HepG2 (cell line): ENCODE results near the gene GIMD1. TPM values are rescaled to one million over a fixed set of nuclear protein-coding genes. Genes with fewer than 3 reads are reported as not detected.

Experiments used
- ASH2L ChIP-seq: fragments of 300-600, 200-600 bp; sonication (generic); IDR thresholded peaks from 2 replicates; pipeline ENCODE4 v1.7.0; 2017; ENCODE audit warnings: low read depth, mild to moderate bottlenecking, moderate library complexity, mixed read lengths, low read length; ENCODE audit not compliant: insufficient read length
- ELF1 ChIP-seq: sonication (generic); formaldehyde crosslinking; IDR thresholded peaks from 2 replicates; pipeline ENCODE4 v1.4.0; 2020; ENCODE audit warnings: missing genetic modification reagents
- IRF2 ChIP-seq: IDR thresholded peaks from 2 replicates; pipeline ENCODE4 v1.6.1; 2018; ENCODE audit warnings: missing genetic modification reagents, missing compliant biosample characterization
- KAT8 ChIP-seq: IDR thresholded peaks from 2 replicates; pipeline ENCODE4 v1.6.1; 2016; ENCODE audit warnings: missing genetic modification reagents, missing compliant biosample characterization
- LCORL ChIP-seq, 2 experiments: fragments of 450-650 bp in 1 of 2; sonication (generic) in 1 of 2; formaldehyde crosslinking in 1 of 2; IDR thresholded peaks; 2 replicates each; pipeline versions ENCODE4 v1.5.0 to v1.6.1; 2017 to 2020; ENCODE audit warnings: antibody characterized with exemption in 1 of 2, missing genetic modification reagents in 1 of 2
- NAIF1 ChIP-seq: sonication (generic); formaldehyde crosslinking; IDR thresholded peaks from 2 replicates; pipeline ENCODE4 v1.5.0; 2020; ENCODE audit warnings: mild to moderate bottlenecking, missing genetic modification reagents, borderline replicate concordance
- NCOR1 ChIP-seq: fragments of 200-600 bp; sonication (generic); IDR thresholded peaks from 2 replicates; pipeline ENCODE4 v1.7.0; 2017; ENCODE audit warnings: antibody characterized with exemption, low read length, borderline replicate concordance
- PRDM10 ChIP-seq: sonication (generic); formaldehyde crosslinking; IDR thresholded peaks from 2 replicates; pipeline ENCODE4 v1.4.0; 2020; ENCODE audit warnings: low read depth, missing genetic modification reagents
- RBFOX2 ChIP-seq: fragments of 200-400 bp; formaldehyde crosslinking; IDR thresholded peaks from 2 replicates; pipeline ENCODE4 v1.6.1; 2017; ENCODE audit warnings: low read depth, mild to moderate bottlenecking, low read length
- SMYD3 ChIP-seq: sonication (generic); formaldehyde crosslinking; IDR thresholded peaks from 2 replicates; pipeline ENCODE4 v1.8.1; 2023; ENCODE audit warnings: mild to moderate bottlenecking, missing genetic modification reagents
- TAF15 ChIP-seq: fragments of 200-400 bp; formaldehyde crosslinking; IDR thresholded peaks from one replicate; pipeline ENCODE4 v1.6.1; 2018; ENCODE audit warnings: mild to moderate bottlenecking, low read depth, low read length; ENCODE audit not compliant: poor library complexity, severe bottlenecking
- TSC22D2 ChIP-seq: sonication (generic); formaldehyde crosslinking; IDR thresholded peaks from 2 replicates; pipeline ENCODE4 v1.5.1; 2020; ENCODE audit warnings: missing genetic modification reagents, mild to moderate bottlenecking, borderline replicate concordance
- ZBTB42 ChIP-seq: sonication (generic); formaldehyde crosslinking; IDR thresholded peaks from 2 replicates; pipeline ENCODE4 v1.5.0; 2020; ENCODE audit warnings: mild to moderate bottlenecking, missing genetic modification reagents
- ZNF225 ChIP-seq: sonication (generic); formaldehyde crosslinking; IDR thresholded peaks from 2 replicates; pipeline ENCODE4 v1.4.0; 2020; ENCODE audit warnings: mild to moderate bottlenecking, missing genetic modification reagents
- ZNF263 ChIP-seq: sonication (generic); formaldehyde crosslinking; IDR thresholded peaks from 2 replicates; pipeline ENCODE4 v1.4.0; 2020; ENCODE audit warnings: missing genetic modification reagents
- ZNF274 ChIP-seq: sonication (generic); formaldehyde crosslinking; IDR thresholded peaks from 2 replicates; pipeline ENCODE4 v1.5.1; 2020; ENCODE audit warnings: mild to moderate bottlenecking, missing genetic modification reagents
- ZNF3 ChIP-seq: IDR thresholded peaks from 2 replicates; pipeline ENCODE4 v1.7.0; 2017; ENCODE audit warnings: inconsistent platforms
- ZNF350 ChIP-seq: sonication (generic); formaldehyde crosslinking; IDR thresholded peaks from 2 replicates; pipeline ENCODE4 v1.4.0; 2020; ENCODE audit warnings: mild to moderate bottlenecking, low read depth, missing genetic modification reagents, borderline replicate concordance
- ZNF431 ChIP-seq: sonication (generic); formaldehyde crosslinking; IDR thresholded peaks from 2 replicates; pipeline ENCODE4 v1.9.0; 2022; ENCODE audit warnings: missing genetic modification reagents, low read depth, mild to moderate bottlenecking, borderline replicate concordance
- polyA plus RNA-seq, 8 experiments: library from polyadenylated mRNA; depleted of rRNA in 3 of 8; stranded (reverse) in 7 of 8; unstranded in 1 of 8; fragments of >200 nt; fragmentation: Illumina TruSeq in 4 of 8; extraction: Trizol in 4 of 8; gene quantifications; 2 replicates each; pipeline versions ENCODE4 v1.2.1 to v1.2.3, GENCODE V29; 2011 to 2016; ENCODE audit warnings: low read depth in 4 of 8, missing spikeins in 1 of 8, mixed read lengths in 1 of 8; ENCODE audit not compliant: insufficient read depth in 1 of 8
- total RNA-seq, 5 experiments: library from RNA; depleted of rRNA; stranded (reverse); fragments of >200 nt; fragmentation: Illumina TruSeq; extraction: Trizol; gene quantifications; 2 replicates each; pipeline ENCODE4 v1.2.3, GENCODE V29; 2016; ENCODE audit warnings: low read depth in 1 of 5
- TF ChIP-seq, protein P1 (sequence below): sonication (generic); formaldehyde crosslinking; IDR thresholded peaks from 2 replicates; pipeline ENCODE4 v1.8.1; 2023; ENCODE audit warnings: mild to moderate bottlenecking, inconsistent platforms, moderate library complexity, missing genetic modification reagents, borderline replicate concordance
- TF ChIP-seq, protein P2 (sequence below): sonication (generic); formaldehyde crosslinking; IDR thresholded peaks from 2 replicates; pipeline ENCODE4 v1.5.0; 2020; ENCODE audit warnings: mild to moderate bottlenecking, missing genetic modification reagents

The GIMD1 gene
- total and polyA plus RNA-seq, 2 of the 13 experiments (the other 11 are each of a cell fraction or from before 2014, with no cell fraction given) = not detected

DNA sequence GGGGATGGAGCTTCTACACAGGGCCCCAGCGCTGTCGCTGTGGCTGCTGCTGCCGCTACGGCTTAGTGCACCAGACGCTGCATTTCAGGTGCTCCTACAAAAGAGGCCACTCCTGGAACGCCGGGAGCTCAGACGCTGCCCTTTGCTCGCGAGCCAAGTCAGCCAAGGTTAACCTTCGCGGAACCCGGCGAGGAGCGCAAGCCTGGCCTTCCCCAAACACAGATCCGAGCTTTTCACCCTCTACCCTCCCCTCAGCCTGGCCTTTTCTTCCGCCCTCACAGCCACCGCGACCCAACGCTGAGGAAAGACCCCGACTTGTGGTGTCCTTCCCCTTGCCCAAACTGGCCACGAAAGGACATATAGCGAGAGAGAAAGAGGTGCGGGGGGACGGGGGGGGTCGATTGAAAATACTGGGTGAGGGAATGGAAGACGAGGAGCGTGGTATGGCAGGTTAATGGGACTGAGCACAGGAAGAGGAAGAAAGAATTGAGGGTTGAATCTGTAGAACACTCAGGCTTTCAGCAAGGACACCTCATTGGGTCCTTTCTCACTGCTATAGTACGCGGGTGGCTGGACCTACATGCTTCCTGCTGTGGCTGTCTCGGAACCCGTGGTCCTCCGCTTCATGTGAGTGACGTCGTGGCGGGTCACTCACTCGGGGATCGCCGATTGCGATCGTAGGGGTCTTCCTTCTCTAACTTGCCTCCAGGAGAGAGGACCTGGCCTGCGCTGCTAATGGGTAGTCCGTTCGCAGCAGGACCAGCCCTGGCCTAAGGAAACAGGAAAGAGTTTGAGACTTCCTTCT lies 52.4 kb downstream of the GIMD1 start, which contains the start of the genes AIMP1 and TBCK (continued):
- peak; percentile 32; the same call in 1 of the 2 replicates for TF ChIP-seq ZNF431 (CRISPR knock-in tag)
- TF ChIP-seq ZNF263 (CRISPR knock-in tag) = 0 out of 2 replicates have a peak, but pooled peaks have one; percentile 16
- peak; percentile 32; the same call in 1 of the 2 replicates for TF ChIP-seq ZNF274 (CRISPR knock-in tag)
- peak; percentile 78 for TF ChIP-seq ELF1 (CRISPR knock-in tag)
- TF ChIP-seq ASH2L = peak; percentile 99
- no peak for TF ChIP-seq TAF15
- TF ChIP-seq ZNF350 = peak; percentile 94; the same call in 1 of the 2 replicates
- TF ChIP-seq RBFOX2 = peak; percentile 96
- TF ChIP-seq NCOR1 = peak; percentile 32; the same call in 1 of the 2 replicates
- peak; percentile 81 for TF ChIP-seq PRDM10 (CRISPR knock-in tag)
- TF ChIP-seq IRF2 = peak; percentile 9; the same call in 1 of the 2 replicates
- 0 out of 2 replicates have a peak, but pooled peaks have one; percentile 32 for TF ChIP-seq SMYD3 (CRISPR knock-in tag)
- TF ChIP-seq, protein P1, sequence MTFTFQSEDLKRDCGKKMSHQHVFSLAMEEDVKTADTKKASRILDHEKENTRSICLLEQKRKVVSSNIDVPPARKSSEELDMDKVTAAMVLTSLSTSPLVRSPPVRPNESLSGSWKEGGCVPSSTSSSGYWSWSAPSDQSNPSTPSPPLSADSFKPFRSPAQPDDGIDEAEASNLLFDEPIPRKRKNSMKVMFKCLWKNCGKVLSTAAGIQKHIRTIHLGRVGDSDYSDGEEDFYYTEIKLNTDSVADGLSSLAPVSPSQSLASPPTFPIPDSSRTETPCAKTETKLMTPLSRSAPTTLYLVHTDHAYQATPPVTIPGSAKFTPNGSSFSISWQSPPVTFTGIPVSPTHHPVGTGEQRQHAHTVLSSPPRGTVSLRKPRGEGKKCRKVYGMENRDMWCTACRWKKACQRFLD (CRISPR knock-in tag) = peak; percentile 63; the same call in 1 of the 2 replicates
- peak; percentile 24; the same call in 1 of the 2 replicates for TF ChIP-seq LCORL (IDR thresholded peaks at IDR 0.05)
- peak; percentile 35; the same call in 1 of the 2 replicates for TF ChIP-seq LCORL (CRISPR knock-in tag; IDR thresholded peaks at IDR 0.05)
- peak; percentile 54; the same call in 1 of the 2 replicates for TF ChIP-seq ZNF225 (CRISPR knock-in tag)
- no peak for TF ChIP-seq TSC22D2 (CRISPR knock-in tag)
- no peak for TF ChIP-seq NAIF1 (CRISPR knock-in tag)
- TF ChIP-seq ZBTB42 (CRISPR knock-in tag) = 0 out of 2 replicates have a peak, but pooled peaks have one; percentile 67
- TF ChIP-seq, protein P2, sequence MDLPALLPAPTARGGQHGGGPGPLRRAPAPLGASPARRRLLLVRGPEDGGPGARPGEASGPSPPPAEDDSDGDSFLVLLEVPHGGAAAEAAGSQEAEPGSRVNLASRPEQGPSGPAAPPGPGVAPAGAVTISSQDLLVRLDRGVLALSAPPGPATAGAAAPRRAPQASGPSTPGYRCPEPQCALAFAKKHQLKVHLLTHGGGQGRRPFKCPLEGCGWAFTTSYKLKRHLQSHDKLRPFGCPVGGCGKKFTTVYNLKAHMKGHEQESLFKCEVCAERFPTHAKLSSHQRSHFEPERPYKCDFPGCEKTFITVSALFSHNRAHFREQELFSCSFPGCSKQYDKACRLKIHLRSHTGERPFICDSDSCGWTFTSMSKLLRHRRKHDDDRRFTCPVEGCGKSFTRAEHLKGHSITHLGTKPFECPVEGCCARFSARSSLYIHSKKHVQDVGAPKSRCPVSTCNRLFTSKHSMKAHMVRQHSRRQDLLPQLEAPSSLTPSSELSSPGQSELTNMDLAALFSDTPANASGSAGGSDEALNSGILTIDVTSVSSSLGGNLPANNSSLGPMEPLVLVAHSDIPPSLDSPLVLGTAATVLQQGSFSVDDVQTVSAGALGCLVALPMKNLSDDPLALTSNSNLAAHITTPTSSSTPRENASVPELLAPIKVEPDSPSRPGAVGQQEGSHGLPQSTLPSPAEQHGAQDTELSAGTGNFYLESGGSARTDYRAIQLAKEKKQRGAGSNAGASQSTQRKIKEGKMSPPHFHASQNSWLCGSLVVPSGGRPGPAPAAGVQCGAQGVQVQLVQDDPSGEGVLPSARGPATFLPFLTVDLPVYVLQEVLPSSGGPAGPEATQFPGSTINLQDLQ = no peak
- TF ChIP-seq ZNF3 (CRISPR knock-in tag) = 0 out of 2 replicates have a peak, but pooled peaks have one; percentile 13
- TF ChIP-seq KAT8 (CRISPR knock-in tag) = peak; percentile 91
